HepG2 (cell line): ENCODE data around the gene DDIT4. TPM values are rescaled to one million over a fixed set of nuclear protein-coding genes. Genes with fewer than 3 reads are reported as not detected.

Experiments used
- FOXC1 ChIP-seq: sonication (generic); formaldehyde crosslinking; IDR thresholded peaks from 2 replicates; pipeline ENCODE4 v1.8.0; 2022; ENCODE audit warnings: mild to moderate bottlenecking, missing genetic modification reagents, borderline replicate concordance
- KDM6A ChIP-seq: IDR thresholded peaks from 2 replicates; pipeline ENCODE4 v1.6.1; 2016; ENCODE audit warnings: low read depth
- LCORL ChIP-seq, 2 experiments: fragments of 450-650 bp in 1 of 2; sonication (generic) in 1 of 2; formaldehyde crosslinking in 1 of 2; IDR thresholded peaks; 2 replicates each; pipeline versions ENCODE4 v1.5.0 to v1.6.1; 2017 to 2020; ENCODE audit warnings: antibody characterized with exemption in 1 of 2, missing genetic modification reagents in 1 of 2
- MEIS2 ChIP-seq: sonication (generic); formaldehyde crosslinking; IDR thresholded peaks from 2 replicates; pipeline ENCODE4 v1.9.0; 2021; ENCODE audit warnings: mild to moderate bottlenecking, missing genetic modification reagents
- MTA1 ChIP-seq: sonication (generic); formaldehyde crosslinking; IDR thresholded peaks from 2 replicates; pipeline ENCODE4 v1.4.0; 2020; ENCODE audit warnings: missing genetic modification reagents, mild to moderate bottlenecking, borderline replicate concordance
- MTERF4 ChIP-seq: sonication (generic); formaldehyde crosslinking; IDR thresholded peaks from 2 replicates; pipeline ENCODE4 v1.8.0; 2023; ENCODE audit warnings: mild to moderate bottlenecking, missing genetic modification reagents
- MYNN ChIP-seq: sonication (generic); formaldehyde crosslinking; IDR thresholded peaks from 2 replicates; pipeline ENCODE4 v1.4.0; 2020; ENCODE audit warnings: mild to moderate bottlenecking, low read depth, missing genetic modification reagents
- NR2C2 ChIP-seq: sonication (generic); formaldehyde crosslinking; IDR thresholded peaks from 2 replicates; pipeline ENCODE4 v1.4.0; 2020; ENCODE audit warnings: missing genetic modification reagents, mild to moderate bottlenecking, moderate library complexity, borderline replicate concordance
- PITX1 ChIP-seq: sonication (generic); formaldehyde crosslinking; IDR thresholded peaks from 2 replicates; pipeline ENCODE4 v1.5.1; 2020; ENCODE audit warnings: mild to moderate bottlenecking, missing genetic modification reagents
- RBM22 ChIP-seq: fragments of 200-400 bp; formaldehyde crosslinking; optimal IDR thresholded peaks from 2 replicates; pipeline ENCODE3; 2017; ENCODE audit warnings: mild to moderate bottlenecking, low read length, moderate library complexity
- RXRB ChIP-seq: IDR thresholded peaks from 2 replicates; pipeline ENCODE4 v1.6.1; 2016; ENCODE audit warnings: borderline replicate concordance, missing genetic modification reagents, missing compliant biosample characterization
- SNAPC2 ChIP-seq: sonication (generic); formaldehyde crosslinking; IDR thresholded peaks from 2 replicates; pipeline ENCODE4 v1.8.1; 2022; ENCODE audit warnings: mild to moderate bottlenecking, missing genetic modification reagents
- SSRP1 ChIP-seq: IDR thresholded peaks from 2 replicates; pipeline ENCODE4 v1.6.1; 2016; ENCODE audit warnings: control low read depth
- ZBTB26 ChIP-seq: IDR thresholded peaks from 2 replicates; pipeline ENCODE4 v1.6.1; 2016; ENCODE audit warnings: missing compliant biosample characterization, missing genetic modification reagents, borderline replicate concordance
- ZBTB43 ChIP-seq: sonication (generic); formaldehyde crosslinking; conservative IDR thresholded peaks from 2 replicates; pipeline ENCODE4 v1.4.0; 2020; ENCODE audit warnings: missing genetic modification reagents
- ZFP91 ChIP-seq: sonication (generic); formaldehyde crosslinking; IDR thresholded peaks from 2 replicates; pipeline ENCODE4 v1.9.0; 2022; ENCODE audit warnings: missing genetic modification reagents, mild to moderate bottlenecking, borderline replicate concordance
- ZNF567 ChIP-seq: sonication (generic); formaldehyde crosslinking; IDR thresholded peaks from 2 replicates; pipeline ENCODE4 v1.8.1; 2023; ENCODE audit warnings: mild to moderate bottlenecking, missing genetic modification reagents, borderline replicate concordance
- ZNF574 ChIP-seq: sonication (generic); formaldehyde crosslinking; IDR thresholded peaks from 2 replicates; pipeline ENCODE4 v1.4.0; 2020; ENCODE audit warnings: missing genetic modification reagents
- ZSCAN25 ChIP-seq: sonication (generic); formaldehyde crosslinking; IDR thresholded peaks from 2 replicates; pipeline ENCODE4 v1.8.0; 2022; ENCODE audit warnings: mild to moderate bottlenecking, missing genetic modification reagents
- polyA plus RNA-seq, 8 experiments: library from polyadenylated mRNA; depleted of rRNA in 3 of 8; stranded (reverse) in 7 of 8; unstranded in 1 of 8; fragments of >200 nt; fragmentation: Illumina TruSeq in 4 of 8; extraction: Trizol in 4 of 8; gene quantifications; 2 replicates each; pipeline versions ENCODE4 v1.2.1 to v1.2.3, GENCODE V29; 2011 to 2016; ENCODE audit warnings: low read depth in 4 of 8, missing spikeins in 1 of 8, mixed read lengths in 1 of 8; ENCODE audit not compliant: insufficient read depth in 1 of 8
- total RNA-seq, 5 experiments: library from RNA; depleted of rRNA; stranded (reverse); fragments of >200 nt; fragmentation: Illumina TruSeq; extraction: Trizol; gene quantifications; 2 replicates each; pipeline ENCODE4 v1.2.3, GENCODE V29; 2016; ENCODE audit warnings: low read depth in 1 of 5

DDIT4 gene
- total and polyA plus RNA-seq, 2 of the 13 experiments (the other 11 are each of a cell fraction or from before 2014, with no cell fraction given) = 35.6 to 40.7 TPM

GRCh38 chr10:72254813-72255568, 18.7 kb upstream of the DDIT4 start (continued):
- peak; percentile 35; the same call in 1 of the 2 replicates for TF ChIP-seq MTA1 (CRISPR knock-in tag)
- 0 out of 2 replicates have a peak, but pooled peaks have one; percentile 15 for TF ChIP-seq ZBTB43 (CRISPR knock-in tag)
- no peak for TF ChIP-seq RBM22
- 0 out of 2 replicates have a peak, but pooled peaks have one; percentile 35 for TF ChIP-seq MYNN (CRISPR knock-in tag)
- TF ChIP-seq KDM6A (CRISPR knock-in tag) = no peak
- TF ChIP-seq NR2C2 (CRISPR knock-in tag) = 0 out of 2 replicates have a peak, but pooled peaks have one; percentile 43
- no peak for TF ChIP-seq SNAPC2 (CRISPR knock-in tag)
- TF ChIP-seq MEIS2 (CRISPR knock-in tag) = 0 out of 2 replicates have a peak, but pooled peaks have one; percentile 4
- no peak for TF ChIP-seq LCORL (IDR thresholded peaks at IDR 0.05)
- TF ChIP-seq LCORL (CRISPR knock-in tag; IDR thresholded peaks at IDR 0.05) = peak; percentile 66
- peak; percentile 34; the same call in 1 of the 2 replicates for TF ChIP-seq ZBTB26 (CRISPR knock-in tag)
- no peak for TF ChIP-seq ZNF567 (CRISPR knock-in tag)
- peak; percentile 23; the same call in 1 of the 2 replicates for TF ChIP-seq RXRB (CRISPR knock-in tag)
- no peak for TF ChIP-seq SSRP1 (CRISPR knock-in tag)
- peak; percentile 37 for TF ChIP-seq PITX1 (CRISPR knock-in tag)
- TF ChIP-seq MTERF4 (CRISPR knock-in tag) = no peak
- peak; percentile 81 for TF ChIP-seq ZSCAN25
- peak; percentile 23; the same call in 1 of the 2 replicates for TF ChIP-seq FOXC1 (CRISPR knock-in tag)
- peak; percentile 56; the same call in 1 of the 2 replicates for TF ChIP-seq ZNF574 (CRISPR knock-in tag)
- TF ChIP-seq ZFP91 = peak; percentile 57; the same call in 1 of the 2 replicates
